GM21367 (cell line): ENCODE data around the gene PDZRN3.
"Not testable (repeated sequence)": the region's sequence is repeated elsewhere in the genome, so short reads cannot be mapped to it uniquely, and the experiment has no call there.

Experiments
- ATAC-seq: cut with Tn5 transposase; IDR thresholded peaks from one replicate; pipeline ENCODE4 v1.9.1; 2021; ENCODE audit not compliant: unreplicated experiment

PDZRN3 gene

DNA sequence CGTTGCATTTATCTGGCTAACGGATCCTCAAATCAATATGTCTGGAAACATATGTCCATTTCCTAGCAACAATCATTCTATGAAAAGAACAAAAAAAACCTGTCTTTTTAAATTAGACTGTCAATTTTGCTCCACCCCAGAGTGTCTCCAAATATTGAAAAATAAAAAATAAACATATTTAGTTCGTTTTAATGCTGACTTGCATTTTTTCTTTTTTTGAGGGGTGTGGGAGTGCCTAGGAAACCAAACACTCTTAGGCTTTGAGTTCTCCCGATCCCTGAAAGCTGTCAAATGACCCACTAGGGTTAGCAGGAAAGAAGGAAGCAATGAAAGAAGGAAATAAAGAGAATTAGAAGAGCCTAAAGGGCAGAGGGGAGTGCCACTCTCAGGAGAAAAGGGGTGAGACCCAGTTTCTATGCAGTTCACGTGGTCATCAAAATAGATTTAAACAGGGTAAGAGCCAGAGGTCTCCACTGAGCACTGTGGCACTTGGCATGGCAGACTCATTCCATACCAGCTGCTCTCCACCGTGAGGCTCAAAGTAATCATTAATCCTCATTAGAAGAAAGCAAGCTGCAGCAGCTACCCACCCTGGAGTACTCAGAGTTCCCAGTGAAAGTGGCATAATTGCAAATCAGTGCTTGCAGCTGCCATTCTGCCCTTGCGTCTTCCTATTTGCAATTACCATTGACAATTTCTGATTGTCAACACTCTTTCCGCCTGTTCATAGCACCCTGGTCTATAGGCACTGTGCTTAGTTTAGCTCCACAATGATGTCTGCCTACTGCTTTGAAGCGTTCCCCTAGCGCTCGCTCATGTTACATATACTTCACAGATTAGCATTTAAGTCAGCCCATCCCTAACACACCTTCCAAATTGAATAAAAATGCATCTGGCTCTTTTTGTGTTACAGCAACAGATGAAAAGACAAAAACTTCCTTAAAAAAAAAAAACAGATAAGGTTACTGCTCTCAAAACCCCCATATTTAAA lies 32.3 kb downstream of the PDZRN3 start:
- ATAC-seq = no peak

- no peak for ATAC-seq
Measured at GRCh38 chr3:73591286-73591800, 33.4 kb downstream of the PDZRN3 start.

DNA sequence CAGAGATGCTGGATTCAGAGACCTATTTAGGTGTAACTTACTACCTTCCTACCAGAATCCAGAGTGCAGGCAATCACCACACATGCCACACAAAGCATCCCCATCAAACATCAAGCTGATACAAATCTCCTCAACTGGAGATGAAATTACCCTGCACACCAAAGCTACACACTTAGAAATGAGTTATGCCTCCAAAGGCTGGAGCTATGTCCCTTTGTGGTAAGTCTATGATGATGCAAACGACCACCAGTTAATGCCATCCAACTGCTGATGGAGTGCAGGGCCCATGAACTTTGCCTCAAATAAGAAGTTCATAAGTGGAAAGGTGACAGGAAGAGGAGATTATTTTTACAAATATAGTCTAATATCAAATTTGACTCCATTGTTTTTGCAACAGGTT lies 38.1 kb downstream of the PDZRN3 start:
- ATAC-seq = no peak

GRCh38 chr3:73586190-73586589 lies 38.6 kb downstream of the PDZRN3 start:
- ATAC-seq = no peak

DNA sequence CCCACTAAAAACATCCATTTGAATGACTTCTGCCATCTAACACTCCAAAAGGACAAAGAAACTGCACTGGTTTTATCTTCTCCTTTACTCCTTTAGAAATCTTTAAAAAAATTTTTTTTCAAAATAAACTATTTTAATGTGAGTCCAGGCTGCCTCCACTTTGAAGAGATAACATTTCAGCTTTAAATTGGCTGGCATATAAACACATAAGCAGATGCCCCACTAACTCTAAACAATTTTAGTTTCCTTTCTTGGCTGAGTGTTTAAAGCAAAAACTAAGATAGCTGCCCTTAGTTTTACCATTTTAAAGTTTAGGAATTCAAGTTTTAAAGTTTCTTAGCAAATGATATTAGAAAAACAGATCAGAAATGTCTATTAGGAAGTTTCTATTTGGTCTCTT lies 39.9 kb downstream of the PDZRN3 start:
- no peak for ATAC-seq

DNA sequence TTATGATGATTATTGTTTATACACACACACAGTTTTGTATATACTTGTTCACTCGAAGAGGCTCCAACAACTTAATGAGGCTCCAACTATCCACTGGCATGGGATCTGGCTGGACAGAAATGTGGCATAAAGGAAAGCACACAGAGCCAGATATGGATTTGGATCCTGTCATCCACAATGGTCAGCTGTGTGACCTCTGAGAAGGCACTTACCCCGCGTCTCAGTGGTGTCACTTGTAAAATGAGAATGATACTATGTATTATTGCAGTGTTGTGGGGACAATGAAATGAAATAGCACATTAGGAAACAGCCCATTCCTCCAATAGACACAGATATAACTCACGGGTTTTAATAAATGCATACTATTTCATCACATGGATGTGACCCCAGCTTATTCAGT lies 42.2 kb downstream of the PDZRN3 start:
- no peak for ATAC-seq

DNA sequence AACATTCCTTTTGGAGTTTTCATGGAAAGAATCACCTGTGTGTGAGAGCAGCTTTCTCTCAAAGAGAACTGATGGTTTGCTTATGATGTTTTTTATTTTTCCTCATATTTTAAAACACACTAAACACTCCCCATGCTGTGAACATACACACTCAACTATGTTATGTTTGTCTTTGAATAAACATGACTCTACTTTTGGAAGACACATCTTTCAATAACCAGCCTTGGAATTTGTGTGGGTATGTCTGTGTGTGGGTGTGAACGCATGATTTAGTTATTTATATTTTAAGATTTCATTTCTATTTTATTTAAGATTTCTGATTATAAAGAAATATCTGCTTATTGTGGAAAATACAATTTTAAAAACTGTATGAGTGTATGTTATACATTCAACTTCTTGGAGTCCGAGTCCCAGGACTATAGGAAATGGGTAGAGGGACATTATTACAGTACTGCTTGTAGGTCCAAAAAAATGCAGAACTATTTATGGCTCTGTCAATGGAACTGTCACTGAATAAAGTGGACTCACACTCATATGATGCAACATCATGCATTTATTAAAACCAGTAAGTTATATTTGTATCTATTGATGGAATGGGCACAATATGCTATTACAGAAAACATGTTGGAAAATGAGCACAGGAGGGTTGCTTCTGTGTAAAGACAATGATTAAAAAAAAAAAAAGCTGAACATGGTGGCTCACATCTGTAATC lies 43.5 kb downstream of the PDZRN3 start:
- no peak for ATAC-seq

DNA sequence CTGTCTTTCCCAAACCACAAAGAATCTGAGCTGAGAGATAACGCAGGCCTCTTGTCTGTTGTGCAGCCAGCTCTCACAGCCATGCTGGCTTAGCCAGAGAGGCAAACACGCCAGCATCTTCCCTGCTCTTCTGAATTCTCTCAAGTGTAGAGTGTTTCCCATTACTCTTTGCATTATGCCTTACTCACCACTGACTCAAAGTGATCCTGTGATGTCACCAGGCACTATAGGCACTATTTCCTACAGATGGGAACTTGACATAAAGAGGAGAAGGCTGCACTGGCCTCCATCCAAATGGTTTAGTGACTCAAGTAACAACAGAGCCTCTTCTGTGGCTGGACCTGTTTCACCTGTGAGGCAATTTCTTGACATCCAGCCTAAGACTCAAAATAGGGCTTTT lies 44.4 kb downstream of the PDZRN3 start:
- ATAC-seq = no peak

- no peak for ATAC-seq
Measured at GRCh38 chr3:73577704-73578103, 47.0 kb downstream of the PDZRN3 start.

DNA sequence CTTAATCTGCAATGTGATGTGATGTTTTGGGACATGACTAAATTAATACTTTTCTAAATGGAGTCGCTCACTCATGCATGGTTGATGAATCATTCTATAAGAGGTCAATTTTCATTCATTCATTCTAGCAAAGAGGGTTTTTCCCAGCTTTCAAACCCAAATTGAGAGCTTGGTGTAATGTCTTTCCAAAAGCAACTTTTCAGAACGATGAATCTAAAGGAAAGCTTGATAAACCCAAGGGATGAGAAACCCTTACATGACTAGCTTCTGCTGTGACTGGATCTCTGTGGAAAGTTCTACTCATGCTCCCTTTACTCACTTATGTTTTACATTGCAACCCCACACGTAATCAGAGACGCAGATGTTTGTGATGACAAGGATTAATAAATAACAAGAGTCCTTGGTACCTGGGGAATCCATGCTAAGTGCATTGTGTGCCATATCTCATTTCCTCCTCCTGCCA lies 47.7 kb downstream of the PDZRN3 start:
- no peak for ATAC-seq

DNA sequence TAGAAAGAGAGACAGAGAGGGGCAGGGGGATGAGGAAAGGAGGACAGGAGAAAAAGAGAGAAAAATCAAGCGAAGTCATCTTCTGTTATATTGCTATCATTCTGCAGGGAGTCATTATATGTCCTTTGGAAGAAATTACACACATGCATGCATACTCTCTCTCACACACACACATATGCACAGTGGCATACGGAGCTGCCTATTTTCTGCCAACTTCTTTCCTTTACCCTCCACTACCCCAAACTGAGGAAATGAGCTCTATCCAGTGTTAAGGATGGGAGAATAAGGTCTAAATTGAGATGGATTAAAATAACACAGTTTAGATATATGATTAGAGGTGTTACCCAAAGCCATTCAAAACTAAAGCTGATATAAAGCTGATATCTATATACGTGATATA lies 48.8 kb downstream of the PDZRN3 start:
- no peak for ATAC-seq

DNA sequence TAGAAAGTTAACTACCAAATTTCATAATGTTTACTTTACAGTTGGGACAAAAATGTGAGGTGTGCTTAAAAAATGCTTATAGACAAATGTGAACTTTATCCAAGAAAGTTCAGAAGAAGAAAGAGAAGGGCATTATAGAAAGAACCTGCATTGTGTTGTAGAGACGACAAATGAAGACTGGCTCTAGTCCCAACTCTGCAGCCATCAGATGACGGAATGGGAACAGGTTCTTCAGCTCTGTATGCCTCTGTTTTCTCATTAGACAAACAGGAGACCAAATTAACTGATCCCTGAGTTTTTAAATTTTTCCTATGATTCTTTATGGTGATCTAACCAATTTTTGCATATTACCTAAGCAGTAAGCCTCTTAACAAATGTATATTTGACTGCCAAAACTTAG lies 49.2 kb downstream of the PDZRN3 start:
- no peak for ATAC-seq

DNA sequence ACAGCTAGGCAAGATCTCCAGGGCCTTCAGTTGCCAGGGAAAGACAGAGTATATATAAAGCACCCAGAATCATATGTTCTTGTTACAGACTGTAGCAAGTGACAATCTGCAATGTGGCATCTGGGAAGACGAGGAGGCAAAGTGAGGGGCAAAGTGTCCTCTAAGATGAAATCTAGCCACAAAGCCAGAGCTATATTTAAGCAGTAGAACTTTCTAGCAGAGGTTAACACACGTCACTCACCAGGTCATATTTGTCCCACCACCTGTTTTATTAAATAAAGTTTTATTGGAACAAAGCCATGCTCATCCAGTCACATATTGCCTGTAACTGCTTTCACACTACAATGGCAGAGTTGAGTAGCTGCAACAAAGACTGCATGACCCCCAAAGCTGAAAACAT lies 51.5 kb downstream of the PDZRN3 start:
- ATAC-seq = no peak

- no peak for ATAC-seq
Measured at GRCh38 chr3:73572368-73572767, 52.4 kb downstream of the PDZRN3 start.

- no peak for ATAC-seq
Measured at GRCh38 chr3:73571238-73571794, 53.4 kb downstream of the PDZRN3 start.

DNA sequence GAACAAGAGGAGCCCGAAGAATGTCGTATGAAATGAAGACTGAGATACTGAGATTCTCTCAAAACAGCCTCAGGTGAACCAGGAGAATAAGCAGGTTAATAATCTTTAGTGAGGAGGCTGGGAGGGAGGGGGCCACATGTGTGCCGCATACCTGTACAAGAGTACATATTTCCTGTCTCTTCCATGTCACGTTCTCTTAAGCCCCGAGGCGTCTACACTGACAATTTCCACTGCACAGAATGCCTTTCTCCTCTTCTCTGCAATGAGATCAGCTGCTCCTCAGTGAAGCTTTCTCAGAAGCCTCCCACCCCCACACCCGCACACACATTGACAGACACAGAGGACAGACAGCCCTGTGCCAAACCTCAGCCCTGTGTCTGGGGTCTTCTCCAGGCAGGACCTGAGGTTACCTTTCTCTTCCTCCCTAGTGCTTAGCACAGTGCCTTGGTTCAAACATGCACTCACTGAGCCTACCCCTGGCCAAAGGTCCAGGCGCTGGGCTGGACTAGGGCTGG lies 55.4 kb downstream of the PDZRN3 start:
- no peak for ATAC-seq

- no peak for ATAC-seq
Measured at GRCh38 chr3:73568371-73568862, 56.3 kb downstream of the PDZRN3 start.

DNA sequence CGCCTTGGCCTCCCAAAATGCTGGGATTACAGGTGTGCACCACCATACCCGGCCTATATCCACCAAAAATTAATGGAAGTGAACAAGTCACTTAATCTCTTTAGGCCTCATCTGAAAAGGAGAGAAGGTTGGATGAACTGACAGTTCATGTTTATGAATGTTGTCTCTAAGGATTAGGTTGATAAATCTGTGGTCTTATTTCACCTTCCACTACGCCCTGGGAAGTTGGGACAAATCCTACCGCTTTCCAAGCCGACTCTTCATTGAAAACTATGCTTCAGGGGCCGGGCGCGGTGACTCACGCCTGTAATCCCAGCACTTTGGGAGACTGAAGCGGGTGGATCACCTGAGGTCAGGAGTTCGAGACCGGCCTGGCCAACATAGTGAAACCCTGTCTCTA lies 59.4 kb downstream of the PDZRN3 start:
- not testable (repeated sequence) for ATAC-seq

DNA sequence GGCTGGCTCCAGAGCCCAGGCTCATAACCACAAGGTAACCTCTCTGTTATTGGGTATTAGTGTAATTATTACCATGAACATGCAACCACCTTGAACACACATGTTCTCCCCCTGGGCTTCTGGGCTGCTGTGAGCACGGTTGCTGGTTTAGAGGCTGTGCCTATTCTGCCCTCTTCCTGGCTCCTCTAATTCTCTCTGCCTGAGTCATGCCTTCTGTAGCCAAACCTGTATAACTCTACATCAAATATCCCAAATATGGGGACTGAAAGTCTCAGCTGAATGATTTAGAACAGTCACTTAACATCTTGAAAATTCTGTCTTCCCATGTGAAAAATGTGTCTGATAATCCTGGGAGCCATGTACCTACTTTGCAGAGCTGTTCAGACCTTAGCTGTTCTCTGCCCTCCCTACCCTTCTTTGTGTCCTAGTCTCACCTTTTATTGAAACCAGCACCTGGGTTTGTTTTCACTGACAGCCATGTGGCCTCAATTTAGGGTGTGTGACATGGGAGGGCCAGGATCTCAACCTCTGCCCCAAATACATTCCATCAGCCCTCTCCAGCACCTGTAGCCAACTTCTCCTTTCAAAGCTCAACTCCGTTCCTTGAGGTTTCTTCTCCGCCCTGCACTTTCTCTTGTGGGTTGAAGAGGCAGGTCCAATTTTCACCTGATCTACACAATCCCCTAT lies 60.7 kb downstream of the PDZRN3 start:
- ATAC-seq = no peak

GRCh38 chr3:73561494-73561893 lies 63.2 kb downstream of the PDZRN3 start:
- ATAC-seq = no peak

- no peak for ATAC-seq
Measured at GRCh38 chr3:73559749-73560148, 65.0 kb downstream of the PDZRN3 start.
